Suppressor macrophage treated with lipopolysaccharide for 4 hours (primary cell): ENCODE data around the gene ZNF467.

Source experiments
- DNase-seq: peaks from one replicate; pipeline ENCODE4 v3.0.0-alpha.2; 2020

The ZNF467 gene

DNA sequence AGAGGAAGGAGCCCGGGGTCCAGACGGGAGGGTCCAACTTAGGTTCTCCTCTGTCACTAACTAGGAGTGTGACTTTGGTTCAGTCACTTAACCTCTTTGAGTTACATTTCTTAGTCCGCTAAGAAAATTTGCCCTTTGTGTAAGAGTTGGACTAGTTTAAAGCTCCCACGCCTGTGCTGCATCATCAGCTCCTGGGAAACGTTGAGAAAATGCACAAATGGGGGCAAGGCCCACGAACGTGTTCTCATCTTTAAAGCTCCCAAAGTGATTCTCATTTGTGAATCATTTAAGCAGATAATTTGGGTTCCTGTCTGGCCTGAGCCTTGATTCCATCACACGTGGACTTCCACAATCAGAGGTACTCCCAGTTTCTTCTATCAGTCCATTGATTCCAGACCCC, 6.3 kb downstream of the ZNF467 start:
- no peak for DNase-seq

DNA sequence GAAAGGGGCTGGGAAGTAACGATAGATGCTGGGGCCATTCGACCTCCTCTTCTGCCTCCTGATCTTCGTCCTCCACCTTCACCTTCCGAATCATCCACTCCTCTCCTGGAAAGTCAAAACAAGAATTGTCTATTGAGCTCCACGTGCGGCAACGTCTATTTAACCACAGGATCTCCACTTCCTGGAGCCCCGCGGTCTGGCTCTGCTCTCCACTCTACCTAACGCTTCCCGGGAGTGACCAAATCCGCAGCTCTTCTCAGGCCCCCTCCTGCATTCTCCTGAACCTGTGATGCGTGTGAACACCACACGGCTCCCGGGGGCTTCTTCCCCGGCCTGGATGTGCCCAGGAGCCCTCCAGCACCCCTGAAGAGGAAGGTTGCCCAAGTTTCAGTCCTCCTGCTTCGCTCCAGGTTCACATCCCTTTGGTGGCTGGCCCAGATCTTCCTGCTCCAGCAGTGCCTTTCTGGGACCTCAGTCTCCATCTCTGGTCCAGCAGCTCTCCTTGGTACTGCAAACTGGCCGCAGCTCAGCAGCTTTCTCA, 7.2 kb downstream of the ZNF467 start:
- DNase-seq: no peak

DNA sequence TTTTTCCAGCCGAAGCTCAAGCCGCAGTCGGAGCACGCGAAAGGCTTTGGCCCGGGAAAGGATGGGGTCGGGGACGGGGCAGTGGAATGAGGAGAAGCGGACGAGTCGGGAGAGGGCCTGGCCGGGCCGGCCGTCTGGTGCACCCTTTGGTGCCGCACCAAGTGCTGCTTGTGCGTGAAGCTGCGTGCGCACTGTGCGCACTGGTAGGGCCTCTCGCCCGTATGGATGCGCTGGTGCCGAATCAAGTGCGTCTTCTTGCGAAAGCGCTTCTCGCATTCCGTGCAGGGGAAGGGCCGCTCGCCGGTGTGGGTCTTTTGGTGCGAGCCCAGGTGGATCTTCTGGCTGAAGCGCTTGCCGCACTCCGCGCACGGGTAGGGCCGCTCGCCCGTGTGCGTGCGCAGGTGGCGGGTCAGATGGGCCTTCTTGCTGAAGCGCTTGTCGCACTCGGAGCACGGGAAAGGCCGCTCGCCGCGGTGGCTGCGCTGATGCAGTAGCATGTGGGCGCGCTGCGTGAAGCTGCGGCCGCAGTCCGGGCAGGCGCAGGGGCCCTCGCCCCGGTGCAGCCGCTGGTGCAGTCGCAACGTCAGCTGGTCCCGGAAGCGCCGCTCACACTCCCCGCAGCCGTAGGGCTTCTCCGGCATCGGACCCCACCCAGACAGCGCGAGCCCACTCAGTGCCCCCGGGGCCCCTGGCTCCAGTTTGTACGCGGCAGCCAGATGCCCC, 7.8 kb downstream of the ZNF467 start:
- DNase-seq: no peak

DNA sequence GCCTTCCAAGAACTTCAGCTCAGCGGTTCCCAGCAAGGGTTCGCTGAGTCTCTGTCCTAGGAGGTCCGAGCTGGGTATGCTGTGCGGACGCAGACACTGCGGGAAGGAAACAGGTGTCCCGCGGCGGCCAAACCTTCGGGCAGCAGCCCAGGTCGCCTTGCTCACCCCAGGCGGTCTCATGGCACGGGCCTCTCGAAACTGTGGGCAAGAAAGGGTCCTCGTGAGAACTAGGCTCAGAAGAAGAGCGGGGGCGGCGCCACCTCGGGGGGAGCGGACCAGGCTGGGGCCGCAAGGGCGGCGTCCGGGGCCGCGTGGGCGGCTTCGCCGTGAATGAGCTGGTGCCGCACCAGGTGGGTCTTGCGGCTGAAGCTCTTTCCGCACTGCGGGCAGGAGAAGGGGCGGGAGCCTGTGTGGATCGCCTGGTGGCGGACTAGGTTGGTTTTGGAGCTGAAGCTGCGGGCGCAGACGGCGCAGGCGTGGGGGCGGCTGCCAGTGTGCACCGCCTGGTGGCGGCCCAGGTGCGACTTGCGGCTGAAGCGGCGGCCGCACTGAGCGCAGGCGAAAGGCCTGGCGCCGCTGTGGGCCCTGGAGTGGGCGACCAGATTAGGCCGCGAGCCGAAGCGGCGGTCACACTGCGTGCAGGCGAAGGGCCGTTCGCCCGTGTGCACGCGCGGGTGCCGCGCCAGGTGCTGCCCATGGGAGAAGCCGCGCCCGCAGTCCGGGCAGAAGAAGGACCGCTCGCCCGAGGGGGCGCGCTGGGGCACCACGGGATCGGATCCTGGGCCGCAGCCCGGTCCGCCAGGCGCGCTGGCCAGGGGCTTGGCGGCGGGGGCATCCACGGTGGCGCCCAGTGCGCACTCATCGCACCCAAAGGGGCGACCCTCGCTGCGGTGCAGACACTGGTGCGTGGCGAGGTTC, 8.6 kb downstream of the ZNF467 start:
- no peak for DNase-seq

DNA sequence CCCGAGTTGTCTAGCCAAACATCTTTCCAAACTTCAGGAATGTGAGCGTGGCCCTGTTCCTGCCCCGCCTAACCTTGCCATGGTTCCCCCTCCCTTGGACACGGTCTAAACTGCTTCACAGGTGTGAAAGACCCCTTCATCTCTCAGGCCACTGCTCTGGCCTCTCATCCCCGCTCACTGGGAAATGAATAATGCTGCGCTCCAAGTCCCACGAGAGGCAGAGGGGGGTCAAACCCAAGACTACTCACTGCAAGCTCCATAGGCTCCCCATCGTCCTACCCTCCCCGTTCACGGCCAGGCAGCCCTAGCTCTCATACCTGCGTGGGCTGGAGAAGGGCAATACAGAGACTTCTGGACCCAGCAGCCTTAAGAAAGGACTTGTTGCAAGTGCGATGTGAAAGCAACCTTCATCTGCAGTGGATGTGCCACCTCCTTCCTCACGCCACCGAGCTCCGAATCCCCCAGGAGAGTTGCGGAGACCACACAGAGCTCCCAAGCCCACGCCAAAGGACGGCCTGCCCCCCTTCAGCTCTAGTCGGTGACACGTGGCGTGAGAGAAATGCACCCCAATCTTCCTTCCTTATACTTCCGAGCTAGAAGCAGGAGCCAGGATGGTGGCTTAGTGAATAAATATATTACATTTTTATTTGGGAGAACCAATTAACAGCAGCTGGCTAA, 9.7 kb downstream of the ZNF467 start:
- no peak for DNase-seq

DNA sequence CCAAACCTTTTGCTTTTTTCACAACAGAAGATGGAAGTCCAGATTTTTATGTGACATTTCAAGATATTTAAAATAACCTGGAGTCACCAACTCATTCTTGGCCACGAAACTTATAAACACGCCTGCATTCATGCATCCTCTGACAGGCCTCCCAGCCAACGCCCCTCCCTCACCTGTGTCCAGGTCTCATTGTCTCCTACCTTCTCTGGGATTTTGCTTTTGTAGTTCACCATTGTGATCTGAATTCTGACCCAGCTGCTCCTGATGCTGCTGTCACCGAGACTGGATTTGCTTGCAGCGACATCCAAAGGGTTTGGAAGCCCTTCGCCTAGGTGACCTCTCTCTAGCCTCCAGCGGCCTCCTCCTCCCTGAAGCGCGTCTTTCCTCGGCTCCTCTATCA, 10.8 kb downstream of the ZNF467 start:
- DNase-seq: no peak

DNA sequence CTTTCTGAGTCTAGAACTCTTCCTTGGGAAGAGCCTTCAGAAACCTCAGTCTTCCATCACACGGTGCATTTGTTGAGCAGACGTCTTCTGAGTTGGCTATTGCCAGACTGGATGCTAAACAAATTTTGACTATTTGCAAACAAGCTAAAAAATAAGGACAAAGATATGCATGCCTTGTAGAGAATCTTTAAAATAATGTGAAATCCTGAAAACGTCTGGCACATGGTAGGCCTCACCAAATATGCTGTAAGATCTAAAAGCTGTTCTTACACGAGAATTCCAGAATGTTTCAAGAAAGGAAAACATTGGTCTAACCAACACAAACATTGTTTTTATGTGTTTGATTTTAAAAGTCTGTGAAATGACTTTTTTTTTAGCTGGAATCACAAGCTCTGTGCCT, 11.3 kb downstream of the ZNF467 start:
- no peak for DNase-seq

DNA sequence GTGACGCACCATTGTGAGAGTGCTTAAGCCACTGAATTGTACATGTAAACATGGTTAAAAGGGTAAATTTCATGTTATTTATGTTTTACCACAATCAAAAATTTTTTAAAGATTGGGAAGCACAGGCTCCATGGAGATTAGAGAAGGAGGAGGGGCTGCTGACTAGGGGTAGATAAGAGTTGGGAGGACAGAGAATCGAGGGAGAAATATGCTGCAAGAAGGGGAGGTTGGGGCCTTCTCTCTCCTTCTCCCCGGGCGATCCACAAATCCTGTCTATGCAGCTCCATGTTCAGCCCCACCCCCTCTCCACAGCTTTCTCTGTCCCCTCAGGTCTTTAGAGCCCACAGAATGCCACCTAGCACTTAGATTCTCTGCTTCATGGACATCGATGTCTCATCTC, 12.1 kb downstream of the ZNF467 start:
- DNase-seq: no peak

DNA sequence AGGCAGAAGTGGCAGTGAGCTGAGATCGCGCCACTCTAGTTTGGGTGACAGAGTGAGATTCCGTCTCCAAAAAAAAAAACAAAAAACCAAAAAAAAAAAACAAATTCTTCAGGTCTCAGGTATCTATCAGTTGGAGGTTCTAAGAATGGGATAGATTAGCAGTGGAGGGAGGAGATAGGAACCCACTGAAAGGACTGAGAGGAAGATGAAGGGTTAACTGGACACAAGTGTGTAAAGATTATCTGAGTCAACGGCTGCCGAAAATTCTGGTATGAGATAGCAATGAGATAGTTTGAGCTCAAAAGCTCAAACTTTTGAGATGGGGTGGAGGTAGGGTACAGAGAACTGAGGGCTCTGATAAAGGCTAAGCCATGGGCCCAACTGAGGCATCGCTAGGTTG, 12.8 kb downstream of the ZNF467 start:
- DNase-seq: no peak

DNA sequence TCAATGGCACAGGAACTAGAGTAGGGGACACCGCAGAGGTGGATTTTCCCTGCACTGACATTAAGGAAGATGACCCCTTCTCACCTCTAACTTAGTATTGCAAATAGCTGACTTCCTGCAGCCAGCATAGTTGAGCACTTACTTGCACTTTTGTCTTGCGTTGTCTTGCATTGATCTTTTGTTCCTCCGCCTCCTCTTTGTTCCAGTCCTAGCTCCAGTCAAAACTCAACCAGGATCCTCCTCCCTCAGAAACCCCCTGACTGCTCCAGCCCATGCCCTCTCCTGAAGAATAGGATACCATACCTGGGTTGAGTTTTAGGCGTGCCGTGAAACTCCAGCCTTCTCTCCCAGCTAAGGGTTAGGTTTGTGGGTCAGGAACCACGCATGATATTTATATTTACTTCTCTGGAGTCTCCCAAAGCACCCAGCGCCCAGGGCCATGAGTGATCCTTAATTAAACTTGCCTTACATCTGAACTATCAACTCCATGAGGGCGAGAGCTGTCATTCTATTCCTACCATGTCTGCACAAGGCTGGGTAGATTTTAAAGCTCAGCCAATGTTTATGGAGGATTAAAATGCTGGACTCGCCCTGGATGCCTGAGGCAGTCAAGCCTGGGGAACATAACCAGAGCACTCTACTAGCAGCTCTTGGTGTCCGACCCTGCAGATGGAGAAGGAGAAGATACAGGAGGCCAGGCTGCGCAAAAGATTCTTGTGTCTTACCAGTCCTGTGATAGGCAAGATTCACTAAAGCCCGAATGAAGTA, 14.1 kb downstream of the ZNF467 start:
- no peak for DNase-seq

DNA sequence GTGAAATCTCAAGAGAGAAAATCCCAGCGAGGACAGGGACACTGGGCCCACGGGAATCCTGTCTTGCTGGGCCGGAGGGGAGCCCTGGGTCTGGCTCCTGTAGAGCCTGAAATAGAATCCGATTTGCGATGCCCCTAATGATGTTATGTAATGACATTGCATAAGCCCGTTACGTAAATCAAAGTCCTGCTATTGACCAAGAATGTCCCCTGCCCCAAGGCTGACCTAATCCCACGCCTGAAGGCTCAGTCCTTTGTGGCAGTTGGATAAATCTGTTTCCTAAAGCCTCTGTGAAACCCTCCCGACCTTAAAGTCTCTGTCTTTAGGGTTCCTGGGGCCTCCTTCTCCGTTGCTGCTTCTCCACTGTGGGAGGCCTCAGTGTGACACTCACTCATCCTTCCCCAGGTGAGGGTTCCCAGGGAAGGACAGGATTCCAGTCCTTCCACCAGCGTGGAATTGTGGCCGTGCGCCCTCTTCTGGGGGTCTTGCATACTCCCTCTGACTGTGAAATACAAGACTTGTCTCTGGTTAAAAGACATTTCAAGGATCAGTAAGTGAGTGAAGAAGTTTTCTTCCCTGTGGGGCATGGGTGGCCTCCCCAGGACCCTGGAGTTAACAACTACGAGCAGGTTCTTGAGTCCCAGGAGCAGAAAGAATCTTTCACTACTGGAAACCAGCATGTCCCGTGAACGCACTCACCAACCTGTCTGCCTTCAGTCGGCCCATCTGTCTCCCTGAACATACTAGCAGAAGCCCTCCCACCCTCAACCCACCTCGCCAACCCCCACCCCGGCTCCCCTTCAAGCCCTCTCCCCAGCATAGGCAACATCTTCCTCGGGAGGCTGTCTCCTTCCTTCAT, 19.8 kb downstream of the ZNF467 start:
- DNase-seq: no peak

DNA sequence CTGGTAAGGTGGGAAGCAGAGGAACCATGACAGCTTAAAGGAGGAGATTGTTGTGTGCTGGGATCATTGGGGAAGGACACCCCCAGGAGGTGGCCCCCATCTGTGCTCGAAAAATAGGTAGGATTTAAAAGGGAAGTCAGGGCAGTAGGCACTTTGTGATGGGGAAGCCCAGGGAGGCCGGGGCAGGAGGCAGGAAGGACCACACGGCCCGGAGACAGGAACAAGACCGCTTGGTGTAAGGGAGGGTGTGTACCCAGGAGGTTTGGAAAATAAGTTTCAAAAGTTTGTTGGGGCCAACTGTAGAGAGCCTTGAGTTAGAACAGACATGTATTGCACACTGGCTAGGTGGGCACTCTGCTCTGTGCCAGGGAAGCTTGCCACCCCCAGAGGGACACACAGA, 20.7 kb downstream of the ZNF467 start:
- no peak for DNase-seq

DNA sequence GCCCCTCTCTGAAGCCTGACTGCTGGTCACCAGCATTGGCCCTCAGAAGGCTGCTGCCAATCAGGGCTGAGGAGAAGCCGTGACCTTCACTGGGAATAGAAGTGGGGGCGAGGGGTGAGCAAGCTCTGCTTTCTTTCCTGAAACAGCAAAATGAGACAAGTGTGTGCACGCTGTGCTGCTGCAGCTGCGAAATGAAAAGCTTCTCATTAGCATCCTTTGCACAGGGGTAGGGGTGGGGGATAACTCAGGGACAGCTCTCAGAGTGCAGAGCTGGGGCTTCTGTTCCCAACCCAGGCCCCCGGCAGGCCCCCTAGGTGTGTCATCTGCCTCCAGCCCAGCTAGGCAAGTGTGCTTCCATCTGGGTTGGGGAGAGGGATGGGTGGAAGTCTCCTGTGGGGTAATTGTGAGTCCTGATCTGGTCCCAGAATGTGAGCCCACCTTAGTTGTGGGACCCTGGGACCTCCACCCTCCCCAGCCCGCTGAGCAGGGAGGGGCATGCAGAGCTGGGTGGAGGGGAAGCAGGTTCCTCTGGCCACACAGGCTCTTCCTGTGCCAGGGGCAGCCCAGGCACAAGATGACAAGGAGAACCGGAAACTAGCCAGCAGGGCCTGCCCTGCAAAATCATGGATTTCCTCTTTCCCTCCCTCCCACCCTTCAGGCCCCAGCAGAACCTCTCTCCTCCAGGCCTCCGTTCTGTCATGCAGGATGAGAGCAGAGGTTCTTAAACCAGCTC, 22.2 kb downstream of the ZNF467 start:
- no peak for DNase-seq

DNA sequence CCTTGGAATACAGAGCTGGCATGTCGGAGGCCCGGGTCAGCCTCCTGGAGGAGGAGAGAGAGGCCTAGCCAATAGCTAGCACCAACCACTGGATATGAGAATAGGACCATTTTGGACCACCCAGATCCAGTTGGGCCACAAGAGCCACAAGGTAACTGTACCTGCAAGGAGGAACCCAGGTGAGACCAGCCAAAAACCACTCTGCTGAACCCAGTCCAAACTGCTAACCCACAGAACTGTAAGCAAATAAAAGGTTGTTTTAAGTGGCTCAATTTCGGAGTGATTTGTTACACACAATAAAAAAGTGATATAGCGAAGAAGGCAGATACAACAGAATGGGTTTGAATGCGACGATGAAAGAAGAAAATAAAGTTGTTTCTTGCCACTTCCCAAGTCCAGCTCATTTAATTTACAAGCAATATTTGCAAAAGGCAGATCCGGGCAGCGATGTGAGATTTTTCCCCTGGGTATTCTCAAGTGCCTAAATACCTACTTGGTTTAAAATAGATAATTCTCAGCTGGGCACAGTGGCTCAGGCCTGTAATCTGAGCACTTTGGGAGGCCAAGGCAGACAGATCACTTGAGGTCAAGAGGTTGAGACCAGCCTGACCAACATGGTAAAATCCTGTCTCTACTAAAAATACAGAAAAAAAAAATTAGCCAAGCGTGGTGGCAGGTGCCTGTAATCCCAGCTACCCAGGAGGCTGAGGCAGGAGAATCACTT, 23.1 kb downstream of the ZNF467 start:
- DNase-seq: no peak

DNA sequence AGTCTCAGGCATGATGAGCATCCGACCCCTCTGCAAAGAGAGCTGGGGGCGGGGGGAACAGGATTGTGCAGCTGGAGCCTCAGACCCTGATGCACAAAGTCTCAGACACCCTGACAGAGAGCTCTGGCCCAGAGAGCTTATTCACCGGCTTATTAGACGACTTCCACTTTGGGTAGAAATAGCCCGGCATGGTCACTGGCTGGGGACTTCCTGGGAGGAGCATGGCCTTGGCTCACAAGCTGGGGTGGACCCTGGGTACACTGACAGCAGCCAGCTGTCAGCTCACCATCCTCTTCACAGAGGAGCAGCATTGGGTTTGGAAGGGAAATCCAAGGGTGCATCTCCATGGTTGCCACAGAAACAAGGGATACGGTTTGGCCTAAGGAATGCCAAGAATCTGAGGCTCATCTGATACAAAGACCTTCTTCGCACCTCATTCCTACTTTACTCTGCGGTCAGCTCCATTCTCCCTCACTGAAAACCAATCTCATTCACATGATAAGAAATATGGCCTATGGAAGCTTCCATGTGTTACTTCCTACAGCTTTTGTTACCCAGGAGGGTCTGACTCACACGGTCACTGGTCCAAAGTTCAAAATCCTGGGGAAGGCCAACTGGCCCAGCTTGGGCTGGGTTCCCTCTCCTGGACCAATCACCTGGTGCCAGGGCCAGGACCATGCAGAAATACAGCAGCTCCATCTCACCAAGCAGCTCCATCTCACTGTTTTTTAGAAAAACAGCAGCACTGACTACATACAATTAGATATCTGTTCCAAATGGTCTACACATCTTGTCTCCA, 25.1 kb downstream of the ZNF467 start:
- no peak for DNase-seq

DNA sequence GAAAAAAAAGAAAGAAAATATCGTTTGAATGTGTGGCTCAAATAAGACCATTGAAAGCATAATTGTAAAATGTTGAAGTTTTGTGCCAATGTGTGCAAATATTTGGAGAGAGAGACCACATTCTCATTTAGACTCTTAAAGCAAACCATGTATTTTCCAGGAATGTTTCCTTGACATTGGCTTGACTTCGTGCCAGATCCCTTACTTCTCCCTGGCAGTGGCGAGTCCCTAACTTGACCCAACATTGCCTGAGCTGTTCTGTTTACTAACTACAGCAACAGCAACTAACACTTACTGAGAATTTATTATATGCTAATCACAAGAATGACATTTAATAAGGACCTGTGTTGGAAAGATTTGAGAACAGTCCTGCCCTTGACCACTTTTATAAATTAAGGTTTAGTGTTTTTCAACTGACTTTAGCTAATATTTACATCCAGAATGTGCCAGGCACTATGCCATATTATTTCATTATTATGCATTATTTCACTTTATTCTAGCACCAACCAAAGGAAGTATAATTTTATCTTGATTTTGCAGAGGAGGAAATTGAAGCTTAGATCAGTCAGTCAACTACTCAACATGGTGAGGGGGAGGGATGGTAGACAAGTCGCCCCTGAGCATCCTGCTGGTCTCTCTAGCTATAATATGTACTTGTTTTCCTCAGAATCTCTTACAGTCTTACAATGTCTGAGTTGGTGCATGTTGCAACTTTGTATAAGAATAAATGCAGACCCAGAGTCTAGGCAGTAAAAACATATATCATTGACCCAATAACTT, 29.7 kb downstream of the ZNF467 start:
- no peak for DNase-seq

DNA sequence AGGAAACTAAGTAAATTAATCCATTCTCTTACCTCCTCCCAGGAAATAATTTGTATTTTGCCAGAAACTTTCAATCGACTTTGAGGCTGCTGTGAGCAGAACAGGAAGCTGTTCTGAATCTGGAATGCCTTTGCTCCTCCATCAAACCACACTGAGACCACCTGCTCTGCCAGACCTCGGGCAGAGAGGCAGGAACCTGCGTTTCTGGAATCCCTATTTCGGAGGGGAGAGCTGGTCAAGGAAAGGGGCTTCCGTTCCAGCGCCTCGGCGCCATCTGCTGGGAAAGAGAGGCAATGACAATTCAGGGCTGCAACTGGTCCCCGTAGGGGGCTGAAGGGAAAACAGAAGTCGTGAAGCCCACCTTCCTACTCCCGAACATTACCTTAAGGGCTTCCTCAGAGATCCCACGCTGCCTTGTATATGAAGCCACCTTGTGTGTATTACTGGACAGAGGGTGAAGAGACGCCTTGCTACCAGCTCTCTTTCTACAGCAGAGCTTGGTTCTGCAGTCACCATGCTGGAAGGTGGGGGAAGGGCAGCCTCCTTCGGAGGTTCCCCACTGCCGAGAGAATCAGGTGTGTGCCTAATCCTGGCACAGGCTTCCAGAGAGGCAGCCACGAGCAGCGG, 31.2 kb downstream of the ZNF467 start:
- peak; percentile 72 for DNase-seq

DNA sequence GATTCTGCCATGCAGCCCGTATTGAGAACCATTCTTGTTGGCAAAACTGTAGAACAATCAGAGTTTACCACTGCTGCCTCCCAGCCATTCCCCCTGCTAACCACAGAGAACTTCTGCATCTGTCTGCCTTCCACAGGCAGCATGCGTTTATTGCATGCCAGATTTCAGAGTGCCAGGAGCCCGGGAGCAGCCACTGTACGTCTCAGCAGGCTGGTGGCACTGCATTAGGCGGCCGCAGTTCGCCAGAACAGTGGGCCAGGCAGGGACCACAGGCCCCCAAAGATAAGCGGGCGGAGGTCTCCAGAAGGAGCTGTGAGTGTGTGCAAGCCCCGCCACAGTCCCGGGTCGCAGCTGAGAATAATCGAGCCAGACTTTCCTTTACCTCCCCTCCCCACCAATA, 31.8 kb downstream of the ZNF467 start:
- DNase-seq: peak; percentile 28
